ENCODE measurements around the gene KIF20B. TPM values are rescaled to one million over a fixed set of nuclear protein-coding genes. Genes with fewer than 3 reads are reported as not detected.

The KIF20B gene
- total RNA-seq, 1 experiment from 2014 or later = 59.1 TPM

- H3K4me1 Mint-ChIP-seq = peaks cover 0 to under 1% of the 10 kb centered on the region in 2 experiments; a peak in 1 of 4 replicates
- no peaks in the 10 kb centered on the region for H3K23me2 ChIP-seq (ENCODE audit: insufficient read length, low read depth, low read length, poor library complexity, severe bottlenecking)
- no CpG with 5 or more reads among the region's 2 CpGs for WGBS (ENCODE audit: extremely low coverage, insufficient read length, low lambda C conversion rate)
Measured at GRCh38 chr10:89805599-89806013, 104.2 kb downstream of the KIF20B start.

More at GRCh38 chr10:89805599-89806013, 104.2 kb downstream of the KIF20B start:
- no peak for TF ChIP-seq CTCF (conservative IDR thresholded peaks at IDR 0.05)
- Mint-ChIP-seq H3K27me3 (ENCODE audit: low read depth) (no peaks in the 10 kb centered on the region; the same call in 1 of the 2 replicates), H3K27ac (no peak overlapping the region), H3K9me3 (no peaks in the 10 kb centered on the region), H3K36me3 (ENCODE audit: insufficient read depth in 1 of 3, low read depth in 3 of 3) (no peaks in the 10 kb centered on the region), H3K4me3 (no peak overlapping the region)
- no peak overlapping the region for H3K23ac ChIP-seq (ENCODE audit: insufficient read length, low read depth, low read length)
- H2AFZ ChIP-seq (ENCODE audit: low read length) = no peak overlapping the region
- no peak overlapping the region for H3K4ac ChIP-seq (ENCODE audit: low read depth, low read length)
- H2BK12ac ChIP-seq (ENCODE audit: insufficient read length, low read depth, low read length) = no peak overlapping the region
- no peak overlapping the region for H3T11ph ChIP-seq (ENCODE audit: low read length)
- no peak overlapping the region for H3K4me2 ChIP-seq (ENCODE audit: insufficient read depth, insufficient read length, low read length)
- no peaks in the 10 kb centered on the region for H4K20me1 ChIP-seq (ENCODE audit: control insufficient read depth, insufficient read depth, insufficient read length)
- no peaks in the 10 kb centered on the region for H3K27me3 ChIP-seq (ENCODE audit: insufficient read depth, low read length)
- DNase-seq = no peak
- H2BK20ac ChIP-seq (ENCODE audit: low read depth, low read length, poor library complexity, severe bottlenecking) = no peak overlapping the region
- no peak overlapping the region for H2AK5ac ChIP-seq (ENCODE audit: insufficient read length, low read length)
- no peaks in the 10 kb centered on the region for H3K9me3 ChIP-seq (ENCODE audit: control insufficient read depth, low read depth, low read length)
- H3K14ac ChIP-seq (ENCODE audit: insufficient read depth, low read length) = no peak overlapping the region
- H3K79me2 ChIP-seq (ENCODE audit: insufficient read depth, low read length) = no peaks in the 10 kb centered on the region
- no peak overlapping the region for H2BK120ac ChIP-seq (ENCODE audit: low read depth, low read length, poor library complexity, severe bottlenecking)
- H4K8ac ChIP-seq (replicated peaks; ENCODE audit: insufficient read length, low read depth, low read length) = no peak overlapping the region
- H3K18ac ChIP-seq (ENCODE audit: insufficient read length, low read depth, low read length) = no peak overlapping the region
- H3K27ac ChIP-seq (ENCODE audit: insufficient read length, low read depth, low read length) = no peak overlapping the region
- H3K9ac ChIP-seq (ENCODE audit: extremely low read depth, insufficient read length, low read length) = no peak overlapping the region
- no peaks in the 10 kb centered on the region for H3K4me1 ChIP-seq (ENCODE audit: insufficient read depth, low read length)
- no peak overlapping the region for H4K91ac ChIP-seq (ENCODE audit: insufficient read length, low read depth, low read length)
- no peaks in the 10 kb centered on the region for H3K79me1 ChIP-seq (ENCODE audit: insufficient read depth, low read depth, low read length, poor library complexity, severe bottlenecking)
- no peak overlapping the region for H2BK5ac ChIP-seq (ENCODE audit: insufficient read length, low read length)
- H3K56ac ChIP-seq (ENCODE audit: insufficient read length, low read depth, low read length) = no peak overlapping the region
- H2BK15ac ChIP-seq (ENCODE audit: low read depth, low read length) = no peak overlapping the region
- no peak overlapping the region for H4K5ac ChIP-seq (ENCODE audit: insufficient read length, low read depth, low read length)
